ENCODE measurements around the gene FHIT.

FHIT gene

GRCh38 chr3:61169621-61170251, 81.5 kb downstream of the FHIT start:
- H3K36me3 ChIP-seq (ENCODE audit: control insufficient read depth, low read length) = peaks cover 4% of the 10 kb centered on the region
- no peak overlapping the region for H3K27ac ChIP-seq (ENCODE audit: low read depth, low read length)
- no peak overlapping the region for H3K4me3 ChIP-seq (ENCODE audit: low read length)
- peaks cover 4% of the 10 kb centered on the region; the same call in 1 of the 2 replicates for H3K9me3 ChIP-seq (ENCODE audit: control insufficient read depth, insufficient read depth, low read length)
- no peaks in the 10 kb centered on the region for H3K27me3 ChIP-seq (ENCODE audit: control insufficient read depth, low read length)
- no peaks in the 10 kb centered on the region for H3K9me2 ChIP-seq (replicated peaks; ENCODE audit: control insufficient read depth, low read length)
- no peaks in the 10 kb centered on the region for H4K20me1 ChIP-seq (ENCODE audit: control insufficient read depth, insufficient read depth, low read depth, low read length)
- no peak overlapping the region for H3K4me2 ChIP-seq (ENCODE audit: low read length)
- no peaks in the 10 kb centered on the region for H3K4me1 ChIP-seq (ENCODE audit: control insufficient read depth, low read length)
- TF ChIP-seq EZH2phosphoT487 (IDR thresholded peaks at IDR 0.05; ENCODE audit: borderline replicate concordance, low read length) (no peak), CTCF (IDR thresholded peaks at IDR 0.05; ENCODE audit: low read depth, low read length, poor library complexity, severe bottlenecking) (no peak)
- no peaks in the 10 kb centered on the region for H3F3A ChIP-seq (ENCODE audit: control insufficient read depth, insufficient read depth)
- no peaks in the 10 kb centered on the region for H3K79me2 ChIP-seq (ENCODE audit: control insufficient read depth, low read length)

GRCh38 chr3:61168286-61168685, 83.0 kb downstream of the FHIT start:
- H3K9me3 ChIP-seq (ENCODE audit: control insufficient read depth, insufficient read depth, low read length) = peaks cover 4% of the 10 kb centered on the region; the same call in 1 of the 2 replicates
- no peaks in the 10 kb centered on the region for H3K79me2 ChIP-seq (ENCODE audit: control insufficient read depth, low read length)
- H3K27ac ChIP-seq (ENCODE audit: low read depth, low read length) = no peak overlapping the region
- no peak overlapping the region for H3K4me3 ChIP-seq (ENCODE audit: low read length)
- peaks cover 4% of the 10 kb centered on the region for H3K36me3 ChIP-seq (ENCODE audit: control insufficient read depth, low read length)
- no peak for TF ChIP-seq CTCF (IDR thresholded peaks at IDR 0.05; ENCODE audit: low read depth, low read length, poor library complexity, severe bottlenecking)
- TF ChIP-seq EZH2phosphoT487 (IDR thresholded peaks at IDR 0.05; ENCODE audit: borderline replicate concordance, low read length) = no peak
- H3K27me3 ChIP-seq (ENCODE audit: control insufficient read depth, low read length) = no peaks in the 10 kb centered on the region
- H3K4me2 ChIP-seq (ENCODE audit: low read length) = no peak overlapping the region
- H3F3A ChIP-seq (ENCODE audit: control insufficient read depth, insufficient read depth) = no peaks in the 10 kb centered on the region
- no peaks in the 10 kb centered on the region for H3K9me2 ChIP-seq (replicated peaks; ENCODE audit: control insufficient read depth, low read length)
- H3K4me1 ChIP-seq (ENCODE audit: control insufficient read depth, low read length) = no peaks in the 10 kb centered on the region
- no peaks in the 10 kb centered on the region for H4K20me1 ChIP-seq (ENCODE audit: control insufficient read depth, insufficient read depth, low read depth, low read length)

- H3K9me2 ChIP-seq (replicated peaks; ENCODE audit: control insufficient read depth, low read length) = no peaks in the 10 kb centered on the region
- H4K20me1 ChIP-seq (ENCODE audit: control insufficient read depth, insufficient read depth, low read depth, low read length) = no peaks in the 10 kb centered on the region
- no peak overlapping the region for H3K4me3 ChIP-seq (ENCODE audit: low read length)
- H3K79me2 ChIP-seq (ENCODE audit: control insufficient read depth, low read length) = no peaks in the 10 kb centered on the region
- H3K27ac ChIP-seq (ENCODE audit: low read depth, low read length) = no peak overlapping the region
- H3K9me3 ChIP-seq (ENCODE audit: control insufficient read depth, insufficient read depth, low read length) = peaks cover 4% of the 10 kb centered on the region; the same call in 1 of the 2 replicates
- peaks cover 4% of the 10 kb centered on the region for H3K36me3 ChIP-seq (ENCODE audit: control insufficient read depth, low read length)
- no peaks in the 10 kb centered on the region for H3F3A ChIP-seq (ENCODE audit: control insufficient read depth, insufficient read depth)
- H3K4me2 ChIP-seq (ENCODE audit: low read length) = no peak overlapping the region
- no peaks in the 10 kb centered on the region for H3K4me1 ChIP-seq (ENCODE audit: control insufficient read depth, low read length)
- TF ChIP-seq EZH2phosphoT487 (IDR thresholded peaks at IDR 0.05; ENCODE audit: borderline replicate concordance, low read length) (no peak), CTCF (IDR thresholded peaks at IDR 0.05; ENCODE audit: low read depth, low read length, poor library complexity, severe bottlenecking) (no peak)
- H3K27me3 ChIP-seq (ENCODE audit: control insufficient read depth, low read length) = no peaks in the 10 kb centered on the region
These were observed 88.3 kb downstream of the FHIT start for GRCh38 chr3:61162965-61163364.
